GM21786 (cell line): Measurements from ENCODE around the gene PPIP5K2.
A peak's percentile ranks its signal among the peaks of the same experiment; 100 is the strongest.
"Not testable (repeated sequence)": the region's sequence is repeated elsewhere in the genome, so short reads cannot be mapped to it uniquely, and the experiment has no call there.

Experiments
- ATAC-seq: cut with Tn5 transposase; IDR thresholded peaks from one replicate; pipeline ENCODE4 v1.9.1; 2021; ENCODE audit not compliant: unreplicated experiment

The PPIP5K2 gene

GRCh38 chr5:103120607-103121200 is 603 bp downstream of the PPIP5K2 start:
- no peak for ATAC-seq

- no peak for ATAC-seq
Observed at GRCh38 chr5:103122242-103122641, 2.1 kb downstream of the PPIP5K2 start.

- ATAC-seq, result no peak
Observed at GRCh38 chr5:103126557-103126956, 6.5 kb downstream of the PPIP5K2 start.

GRCh38 chr5:103127292-103127817 is 7.3 kb downstream of the PPIP5K2 start:
- no peak for ATAC-seq

GRCh38 chr5:103128202-103128601 is 8.1 kb downstream of the PPIP5K2 start:
- ATAC-seq, result no peak

GRCh38 chr5:103132684-103133083 is 12.6 kb downstream of the PPIP5K2 start:
- ATAC-seq, result no peak

GRCh38 chr5:103133231-103133630 is 13.1 kb downstream of the PPIP5K2 start:
- ATAC-seq, result no peak

GRCh38 chr5:103135461-103135860 is 15.4 kb downstream of the PPIP5K2 start:
- ATAC-seq, result no peak

GRCh38 chr5:103138202-103138690 is 18.1 kb downstream of the PPIP5K2 start:
- no peak for ATAC-seq

- peak; percentile 99 for ATAC-seq
Observed at GRCh38 chr5:103139264-103139865, 19.3 kb downstream of the PPIP5K2 start.

GRCh38 chr5:103142132-103142531 is 22.0 kb downstream of the PPIP5K2 start:
- ATAC-seq, result not testable (repeated sequence)

GRCh38 chr5:103145196-103145595 is 25.1 kb downstream of the PPIP5K2 start:
- ATAC-seq, result no peak

GRCh38 chr5:103148213-103148612 is 28.1 kb downstream of the PPIP5K2 start:
- ATAC-seq, result no peak

GRCh38 chr5:103151156-103151555 is 31.1 kb downstream of the PPIP5K2 start:
- no peak for ATAC-seq

GRCh38 chr5:103166706-103167105 is 46.6 kb downstream of the PPIP5K2 start:
- no peak for ATAC-seq

- no peak for ATAC-seq
Observed at GRCh38 chr5:103174147-103174546, 54.0 kb downstream of the PPIP5K2 start.

GRCh38 chr5:103177543-103177942 is 57.4 kb downstream of the PPIP5K2 start:
- ATAC-seq, result no peak

- ATAC-seq, result no peak
Observed at GRCh38 chr5:103178167-103178566, 58.1 kb downstream of the PPIP5K2 start.

- no peak for ATAC-seq
Observed at GRCh38 chr5:103186152-103186551, 66.1 kb downstream of the PPIP5K2 start.

GRCh38 chr5:103188436-103188835 is 68.3 kb downstream of the PPIP5K2 start:
- no peak for ATAC-seq

- ATAC-seq, result no peak
Observed at GRCh38 chr5:103203226-103203625, 83.1 kb downstream of the PPIP5K2 start.

GRCh38 chr5:103204990-103205389 is 84.9 kb downstream of the PPIP5K2 start:
- not testable (repeated sequence) for ATAC-seq
